Suprapubic skin (tissue), 4 donors: Measurements from ENCODE around the gene OR2B2. TPM values are rescaled to one million over a fixed set of nuclear protein-coding genes. Genes with fewer than 3 reads are reported as not detected.
"Not testable (repeated sequence)": the region's sequence is repeated elsewhere in the genome, so short reads cannot be mapped to it uniquely, and the experiment has no call there.

Experiments used
- DNase-seq, 2 donors: peaks; one replicate each; pipeline ENCODE4 v3.0.0-alpha.2; 2019; ENCODE audit warnings: low spot score in 2 of 2
- H3K27ac ChIP-seq: fragments of 200-600 bp; sonication (generic); one replicate; pipeline ENCODE4 v1.5.1; 2019
- H3K27me3 ChIP-seq: fragments of 200-600 bp; sonication (generic); one replicate; pipeline ENCODE4 v1.5.1; 2019
- H3K36me3 ChIP-seq: fragments of 200-600 bp; sonication (generic); one replicate; pipeline ENCODE4 v1.5.1; 2019
- H3K4me1 ChIP-seq: fragments of 200-600 bp; sonication (generic); one replicate; pipeline ENCODE4 v1.5.1; 2019
- H3K4me3 ChIP-seq: fragments of 200-600 bp; sonication (generic); one replicate; pipeline ENCODE4 v1.5.1; 2019; ENCODE audit warnings: mild to moderate bottlenecking
- H3K9me3 ChIP-seq: fragments of 200-600 bp; sonication (generic); one replicate; pipeline ENCODE4 v1.5.1; 2019
- EP300 ChIP-seq: sonication (generic); formaldehyde crosslinking; IDR thresholded peaks from one replicate; pipeline ENCODE4 v1.6.1; 2017; ENCODE audit warnings: antibody characterized with exemption
- POLR2A ChIP-seq, 2 donors: fragments of 450-650 bp; IDR thresholded peaks; one replicate each; pipeline ENCODE4 v1.6.1; 2017; ENCODE audit warnings: antibody characterized with exemption in 2 of 2, mild to moderate bottlenecking in 2 of 2, moderate library complexity in 2 of 2
- POLR2AphosphoS5 ChIP-seq, 3 donors: sonication (generic); formaldehyde crosslinking; IDR thresholded peaks; one replicate each; pipeline ENCODE4 v1.6.1; 2017; ENCODE audit warnings: antibody characterized with exemption in 3 of 3
- WGBS: methylation state at CpG from one replicate; pipeline ENCODE4 v1.1.5; 2018; 5-methylcytosine and 5-hydroxymethylcytosine counted together
- total RNA-seq, 4 donors: library from RNA; depleted of rRNA; stranded (reverse); fragments of >200 nt; gene quantifications; one replicate each; pipeline ENCODE4 v1.1.0, GENCODE V29; 2016
- TF ChIP-seq, protein P1 (sequence below), 2 donors: fragments of 200-600 bp in 1 of 2; fragments of 450-650 bp in 1 of 2; sonication (generic) in 1 of 2; IDR thresholded peaks; one replicate each; pipeline ENCODE4 v1.5.1; 2016 to 2019; ENCODE audit warnings: antibody characterized with exemption in 2 of 2, mild to moderate bottlenecking in 1 of 2, moderate library complexity in 1 of 2

Gene OR2B2
- not detected for total RNA-seq

- H3K4me1 ChIP-seq, result no peaks in the 10 kb centered on the region
- H3K27ac ChIP-seq, result no peak within 1 kb of the TSS
- H3K9me3 ChIP-seq, result no peaks in the 10 kb centered on the region
- peaks cover 9% of the 10 kb centered on the region for H3K27me3 ChIP-seq
- WGBS, result 82% methylated on average over 2 of the region's 2 CpGs
- no peak for DNase-seq
- TF ChIP-seq EP300, result no peak
- no peak for TF ChIP-seq POLR2AphosphoS5 (IDR thresholded peaks at IDR 0.05)
- TF ChIP-seq, protein P1, sequence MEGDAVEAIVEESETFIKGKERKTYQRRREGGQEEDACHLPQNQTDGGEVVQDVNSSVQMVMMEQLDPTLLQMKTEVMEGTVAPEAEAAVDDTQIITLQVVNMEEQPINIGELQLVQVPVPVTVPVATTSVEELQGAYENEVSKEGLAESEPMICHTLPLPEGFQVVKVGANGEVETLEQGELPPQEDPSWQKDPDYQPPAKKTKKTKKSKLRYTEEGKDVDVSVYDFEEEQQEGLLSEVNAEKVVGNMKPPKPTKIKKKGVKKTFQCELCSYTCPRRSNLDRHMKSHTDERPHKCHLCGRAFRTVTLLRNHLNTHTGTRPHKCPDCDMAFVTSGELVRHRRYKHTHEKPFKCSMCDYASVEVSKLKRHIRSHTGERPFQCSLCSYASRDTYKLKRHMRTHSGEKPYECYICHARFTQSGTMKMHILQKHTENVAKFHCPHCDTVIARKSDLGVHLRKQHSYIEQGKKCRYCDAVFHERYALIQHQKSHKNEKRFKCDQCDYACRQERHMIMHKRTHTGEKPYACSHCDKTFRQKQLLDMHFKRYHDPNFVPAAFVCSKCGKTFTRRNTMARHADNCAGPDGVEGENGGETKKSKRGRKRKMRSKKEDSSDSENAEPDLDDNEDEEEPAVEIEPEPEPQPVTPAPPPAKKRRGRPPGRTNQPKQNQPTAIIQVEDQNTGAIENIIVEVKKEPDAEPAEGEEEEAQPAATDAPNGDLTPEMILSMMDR (IDR thresholded peaks at IDR 0.05), result no peak
- TF ChIP-seq POLR2A (IDR thresholded peaks at IDR 0.05), result no peak
- H3K4me3 ChIP-seq, result no peak within 1 kb of the TSS
- H3K36me3 ChIP-seq, result no peaks in the 10 kb centered on the region
These were observed at the start of gene OR2B2 for GRCh38 chr6:27911956-27912446. Gene OR2B2 (minus strand): TSS chr6:27912396. CDS start chr6:27912319, 77 bp downstream.

DNA sequence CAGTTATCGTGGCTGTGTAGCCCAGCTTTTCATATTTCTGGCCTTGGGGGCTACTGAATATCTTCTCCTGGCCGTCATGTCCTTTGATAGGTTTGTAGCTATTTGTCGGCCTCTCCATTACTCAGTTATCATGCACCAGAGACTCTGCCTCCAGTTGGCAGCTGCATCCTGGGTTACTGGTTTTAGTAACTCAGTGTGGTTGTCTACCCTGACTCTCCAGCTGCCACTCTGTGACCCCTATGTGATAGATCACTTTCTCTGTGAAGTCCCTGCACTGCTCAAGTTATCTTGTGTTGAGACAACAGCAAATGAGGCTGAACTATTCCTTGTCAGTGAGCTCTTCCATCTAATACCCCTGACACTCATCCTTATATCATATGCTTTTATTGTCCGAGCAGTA lies 45.3 kb upstream of the OR2B2 start:
- H3K27ac ChIP-seq, result no peak overlapping the region
- no peak for DNase-seq
- no peaks in the 10 kb centered on the region for H3K4me1 ChIP-seq
- no peaks in the 10 kb centered on the region for H3K9me3 ChIP-seq
- 76% methylated on average over 4 of the region's 4 CpGs for WGBS
- no peak overlapping the region for H3K4me3 ChIP-seq
- H3K36me3 ChIP-seq, result no peaks in the 10 kb centered on the region
- H3K27me3 ChIP-seq, result peaks cover 3% of the 10 kb centered on the region
- TF ChIP-seq, protein P1 (IDR thresholded peaks at IDR 0.05), result no peak
- no peak for TF ChIP-seq POLR2A (IDR thresholded peaks at IDR 0.05)
- no peak for TF ChIP-seq POLR2AphosphoS5 (IDR thresholded peaks at IDR 0.05)
- no peak for TF ChIP-seq EP300

GRCh38 chr6:27956941-27957340 lies 44.7 kb upstream of the OR2B2 start, which contains the start of gene OR2B6:
Gene OR2B6 (plus strand): TSS chr6:27957241. CDS start chr6:27957241, 0 bp downstream.
- Histone ChIP-seq H3K36me3 (no peaks in the 10 kb centered on the region), H3K9me3 (no peaks in the 10 kb centered on the region), H3K4me1 (no peaks in the 10 kb centered on the region), H3K27ac (no peak within 1 kb of the TSS), H3K27me3 (peaks cover 3% of the 10 kb centered on the region), H3K4me3 (no peak within 1 kb of the TSS)
- DNase-seq, result no peak
- TF ChIP-seq POLR2A (IDR thresholded peaks at IDR 0.05) (no peak), EP300 (no peak), POLR2AphosphoS5 (IDR thresholded peaks at IDR 0.05) (no peak)
- TF ChIP-seq, protein P1 (IDR thresholded peaks at IDR 0.05), result no peak
- 50% methylated on average over 1 of the region's 1 CpG for WGBS

- no peak for DNase-seq
- no peaks in the 10 kb centered on the region for H3K4me1 ChIP-seq
- WGBS, result 58% methylated on average over 1 of the region's 1 CpG
These were observed 38.8 kb upstream of the OR2B2 start for GRCh38 chr6:27951040-27951439.

DNA sequence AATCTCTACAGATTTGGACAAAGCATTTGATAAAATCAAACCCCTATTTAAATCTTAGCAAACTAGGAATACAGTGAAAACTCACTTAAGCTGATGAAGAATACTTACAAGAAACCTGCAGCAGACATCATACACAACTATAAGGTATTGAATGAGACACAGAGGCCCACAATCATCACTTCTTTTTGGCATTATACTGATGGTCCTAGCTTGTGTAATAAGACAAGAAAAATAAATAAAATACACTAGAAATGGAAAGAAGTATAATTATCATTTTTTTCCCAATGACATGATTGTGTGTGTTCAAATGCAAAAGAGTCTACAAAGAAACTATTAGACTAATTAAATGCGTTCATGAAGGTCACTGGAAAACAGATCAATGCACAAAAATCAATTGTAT lies 36.0 kb upstream of the OR2B2 start:
- Histone ChIP-seq H3K27me3 (peaks cover under 1% of the 10 kb centered on the region), H3K27ac (no peak overlapping the region), H3K4me3 (no peak overlapping the region), H3K4me1 (no peaks in the 10 kb centered on the region), H3K36me3 (no peaks in the 10 kb centered on the region), H3K9me3 (no peaks in the 10 kb centered on the region)
- TF ChIP-seq POLR2A (IDR thresholded peaks at IDR 0.05) (no peak), EP300 (no peak), POLR2AphosphoS5 (IDR thresholded peaks at IDR 0.05) (no peak)
- TF ChIP-seq, protein P1 (IDR thresholded peaks at IDR 0.05), result no peak
- 83% methylated on average over 1 of the region's 1 CpG for WGBS
- no peak for DNase-seq

More at GRCh38 chr6:27951040-27951439, 38.8 kb upstream of the OR2B2 start:
- TF ChIP-seq EP300 (no peak), POLR2A (IDR thresholded peaks at IDR 0.05) (no peak), POLR2AphosphoS5 (IDR thresholded peaks at IDR 0.05) (no peak)
- TF ChIP-seq, protein P1 (IDR thresholded peaks at IDR 0.05), result no peak
- H3K36me3 ChIP-seq, result no peaks in the 10 kb centered on the region
- no peak overlapping the region for H3K27ac ChIP-seq
- H3K27me3 ChIP-seq, result peaks cover 3% of the 10 kb centered on the region
- no peaks in the 10 kb centered on the region for H3K9me3 ChIP-seq
- H3K4me3 ChIP-seq, result no peak overlapping the region

- 32% methylated on average over 6 of the region's 6 CpGs for WGBS
- not testable (repeated sequence) for H3K9me3 ChIP-seq, H3K27ac ChIP-seq, H3K4me3 ChIP-seq, H3K36me3 ChIP-seq, H3K27me3 ChIP-seq, DNase-seq, H3K4me1 ChIP-seq
These were observed 30.9 kb upstream of the OR2B2 start for GRCh38 chr6:27943072-27943471.
